NK-92 treated with Interleukin-12 subunit alpha and Interleukin-12 subunit beta, amount 100 ng/mL, for 24 hours (cell line): ENCODE results near the gene MEGF11.
"Not testable (repeated sequence)": the region's sequence is repeated elsewhere in the genome, so short reads cannot be mapped to it uniquely, and the experiment has no call there.

Source experiments
- DNase-seq: peaks from one replicate; lab custom pipeline; 2025; lab: John Stamatoyannopoulos, UW

Gene MEGF11

GRCh38 chr15:66029650-66030049 is 223.9 kb downstream of the MEGF11 start:
- DNase-seq: no peak

- no peak for DNase-seq
Measured at GRCh38 chr15:66027268-66027805, 226.2 kb downstream of the MEGF11 start.

GRCh38 chr15:66025972-66026371 is 227.6 kb downstream of the MEGF11 start:
- DNase-seq: no peak

- DNase-seq: no peak
Measured at GRCh38 chr15:66025015-66025452, 228.5 kb downstream of the MEGF11 start.

- DNase-seq: no peak
Measured at GRCh38 chr15:66024116-66024515, 229.4 kb downstream of the MEGF11 start.

GRCh38 chr15:66023311-66023972 is 230.1 kb downstream of the MEGF11 start:
- DNase-seq: no peak

GRCh38 chr15:66022163-66022525 is 231.4 kb downstream of the MEGF11 start:
- no peak for DNase-seq

- no peak for DNase-seq
Measured at GRCh38 chr15:66021496-66022162, 231.9 kb downstream of the MEGF11 start.

- DNase-seq: no peak
Measured at GRCh38 chr15:66019826-66020398, 233.6 kb downstream of the MEGF11 start.

- no peak for DNase-seq
Measured at GRCh38 chr15:66019368-66019767, 234.2 kb downstream of the MEGF11 start.

GRCh38 chr15:66018488-66018797 is 235.1 kb downstream of the MEGF11 start:
- DNase-seq: no peak

- no peak for DNase-seq
Measured at GRCh38 chr15:66017792-66018487, 235.6 kb downstream of the MEGF11 start.

- DNase-seq: no peak
Measured at GRCh38 chr15:66017000-66017399, 236.6 kb downstream of the MEGF11 start.

GRCh38 chr15:66016199-66016598 is 237.4 kb downstream of the MEGF11 start:
- DNase-seq: no peak

GRCh38 chr15:66014635-66015182 is 238.8 kb downstream of the MEGF11 start:
- no peak for DNase-seq

- no peak for DNase-seq
Measured at GRCh38 chr15:66014022-66014421, 239.5 kb downstream of the MEGF11 start.

GRCh38 chr15:66008940-66009562 is 244.5 kb downstream of the MEGF11 start:
- no peak for DNase-seq

- no peak for DNase-seq
Measured at GRCh38 chr15:66007663-66008262, 245.8 kb downstream of the MEGF11 start.

GRCh38 chr15:66006986-66007385 is 246.6 kb downstream of the MEGF11 start:
- no peak for DNase-seq

GRCh38 chr15:66004618-66005262 is 248.8 kb downstream of the MEGF11 start:
- no peak for DNase-seq

GRCh38 chr15:66003129-66003528 is 250.4 kb downstream of the MEGF11 start:
- DNase-seq: not testable (repeated sequence)
